Bronchial epithelial cell (primary cell): ENCODE results near the gene CATSPERE. TPM values are rescaled to one million over a fixed set of nuclear protein-coding genes. Genes with fewer than 3 reads are reported as not detected.

Experiments used
- DNase-seq: peaks from one replicate; pipeline ENCODE4 v3.0.0-alpha.2; 2010; ENCODE audit warnings: low read depth
- FAIRE-seq: peaks from 2 replicates; lab custom pipeline; 2011; peaks lifted over from hg19 to GRCh38; lab: Jason Lieb, UNC
- H3K27me3 ChIP-seq: 2 replicates; pipeline ENCODE4 v1.5.1; 2011; ENCODE audit warnings: low read length; ENCODE audit not compliant: control insufficient read depth, insufficient read depth
- H3K36me3 ChIP-seq: 2 replicates; pipeline ENCODE4 v1.5.1; 2011; ENCODE audit warnings: low read length; ENCODE audit not compliant: control insufficient read depth, insufficient read depth
- H3K4me3 ChIP-seq: 2 replicates; pipeline ENCODE4 v1.5.1; 2011; ENCODE audit warnings: mild to moderate bottlenecking, low read depth, low read length, control low read depth
- total RNA-seq: library from RNA; depleted of rRNA; stranded (reverse); fragments of >200 nt; gene quantifications from 2 replicates; pipeline ENCODE4 v1.2.1, GENCODE V29; 2014
- TF ChIP-seq, protein P1 (sequence below): IDR thresholded peaks from 2 replicates; pipeline ENCODE4 v1.5.1; 2011; ENCODE audit warnings: mild to moderate bottlenecking, moderate library complexity, low read length, control low read depth, inconsistent platforms; ENCODE audit not compliant: insufficient read depth, severe bottlenecking

Gene CATSPERE
- total RNA-seq, 1 donor from 2014 or later: under 0.01 TPM

DNA sequence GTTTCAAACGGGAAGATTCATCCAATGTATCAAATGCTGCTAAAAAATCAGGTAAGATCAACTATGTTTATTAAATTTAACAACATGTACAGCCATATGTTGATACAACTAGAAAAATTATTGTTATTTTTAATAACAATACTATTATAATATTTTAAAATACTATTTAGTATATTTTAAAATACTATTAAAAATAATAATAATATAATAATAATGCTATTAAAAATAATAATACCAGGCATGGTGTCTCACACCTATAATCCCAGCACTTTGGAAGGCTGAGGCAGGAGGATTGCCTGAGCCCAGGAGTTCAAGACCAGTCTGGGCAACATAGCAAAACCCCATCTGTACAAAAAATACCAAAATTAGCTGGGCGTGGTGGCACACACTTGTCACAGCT is 54.6 kb downstream of the CATSPERE start:
- TF ChIP-seq, protein P1, sequence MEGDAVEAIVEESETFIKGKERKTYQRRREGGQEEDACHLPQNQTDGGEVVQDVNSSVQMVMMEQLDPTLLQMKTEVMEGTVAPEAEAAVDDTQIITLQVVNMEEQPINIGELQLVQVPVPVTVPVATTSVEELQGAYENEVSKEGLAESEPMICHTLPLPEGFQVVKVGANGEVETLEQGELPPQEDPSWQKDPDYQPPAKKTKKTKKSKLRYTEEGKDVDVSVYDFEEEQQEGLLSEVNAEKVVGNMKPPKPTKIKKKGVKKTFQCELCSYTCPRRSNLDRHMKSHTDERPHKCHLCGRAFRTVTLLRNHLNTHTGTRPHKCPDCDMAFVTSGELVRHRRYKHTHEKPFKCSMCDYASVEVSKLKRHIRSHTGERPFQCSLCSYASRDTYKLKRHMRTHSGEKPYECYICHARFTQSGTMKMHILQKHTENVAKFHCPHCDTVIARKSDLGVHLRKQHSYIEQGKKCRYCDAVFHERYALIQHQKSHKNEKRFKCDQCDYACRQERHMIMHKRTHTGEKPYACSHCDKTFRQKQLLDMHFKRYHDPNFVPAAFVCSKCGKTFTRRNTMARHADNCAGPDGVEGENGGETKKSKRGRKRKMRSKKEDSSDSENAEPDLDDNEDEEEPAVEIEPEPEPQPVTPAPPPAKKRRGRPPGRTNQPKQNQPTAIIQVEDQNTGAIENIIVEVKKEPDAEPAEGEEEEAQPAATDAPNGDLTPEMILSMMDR: no peak
- no peak for DNase-seq
- no peak overlapping the region for H3K4me3 ChIP-seq
- H3K36me3 ChIP-seq: no peaks in the 10 kb centered on the region
- FAIRE-seq: no peak
- H3K27me3 ChIP-seq: no peaks in the 10 kb centered on the region

DNA sequence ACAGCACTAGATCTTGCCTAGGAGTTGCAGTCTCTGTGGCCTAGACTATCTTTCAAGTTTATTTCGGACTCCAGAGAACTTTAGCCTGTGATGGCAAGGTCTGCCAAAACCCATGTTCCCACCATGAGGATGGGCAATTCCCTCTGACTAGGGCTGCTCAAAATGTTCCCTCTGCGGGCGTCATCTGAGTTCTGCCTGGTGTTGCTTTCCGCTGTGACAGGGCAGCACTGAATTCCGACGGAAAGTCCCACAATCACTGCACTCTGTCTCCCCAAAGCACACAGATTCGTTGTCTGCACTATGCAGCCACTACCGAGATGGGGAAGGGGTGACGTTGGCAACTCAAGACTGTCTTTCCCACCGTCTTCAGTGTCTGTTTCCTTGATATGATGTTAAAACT is 75.2 kb downstream of the CATSPERE start:
- FAIRE-seq: no peak
- no peaks in the 10 kb centered on the region for H3K36me3 ChIP-seq
- H3K4me3 ChIP-seq: no peak overlapping the region
- no peaks in the 10 kb centered on the region for H3K27me3 ChIP-seq
- TF ChIP-seq, protein P1: no peak
- no peak for DNase-seq

DNA sequence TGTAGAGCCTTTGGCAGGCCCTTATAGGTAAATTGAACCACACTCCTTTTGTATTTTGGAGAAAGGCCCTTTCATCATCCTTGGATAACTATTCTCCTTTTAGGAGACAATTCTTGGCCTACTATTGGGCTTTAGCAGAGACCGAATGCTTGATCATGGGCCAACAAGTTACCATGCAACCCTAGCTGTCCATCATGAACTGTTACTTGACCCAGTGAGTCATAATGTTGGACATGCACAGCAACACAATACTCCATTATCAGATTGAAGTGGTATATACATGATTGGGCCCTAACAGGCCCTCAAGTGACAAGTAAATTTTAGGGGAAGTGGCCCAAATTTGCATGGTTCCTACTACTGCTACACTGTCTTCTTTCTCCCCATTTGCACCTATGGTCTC is 84.4 kb downstream of the CATSPERE start:
- DNase-seq: no peak
- peak; percentile 50 for FAIRE-seq
- Histone ChIP-seq H3K36me3 (no peaks in the 10 kb centered on the region), H3K4me3 (no peak overlapping the region), H3K27me3 (no peaks in the 10 kb centered on the region)
- TF ChIP-seq, protein P1: no peak

DNA sequence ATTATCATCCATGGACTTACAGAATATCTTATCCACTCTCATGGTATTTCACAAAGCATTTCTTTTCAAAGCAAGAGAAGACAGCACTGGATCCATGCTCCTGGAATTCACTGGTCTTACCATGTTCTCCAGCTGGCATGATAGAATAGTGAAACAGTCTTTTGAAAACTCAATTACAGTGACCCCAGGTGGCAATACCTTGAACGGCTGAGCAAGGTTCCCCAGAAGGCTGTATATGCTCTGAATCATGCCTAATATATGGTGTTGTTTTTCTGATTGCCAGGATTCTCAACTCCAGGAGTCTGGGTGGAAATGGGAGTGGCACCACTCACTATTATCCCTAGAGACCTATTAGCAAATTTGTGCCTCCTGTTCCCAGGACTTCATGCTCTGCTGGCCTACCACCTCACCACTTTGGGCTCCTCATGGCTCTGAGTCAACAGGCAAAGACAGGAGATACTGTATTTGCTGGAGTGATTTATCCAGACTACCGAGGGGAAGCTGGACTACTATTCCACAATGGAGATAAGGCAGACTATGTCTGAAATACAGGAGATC is 87.6 kb downstream of the CATSPERE start:
- Histone ChIP-seq H3K27me3 (no peaks in the 10 kb centered on the region), H3K4me3 (no peak overlapping the region), H3K36me3 (no peaks in the 10 kb centered on the region)
- DNase-seq (no peak), FAIRE-seq (no peak)
- TF ChIP-seq, protein P1: no peak

DNA sequence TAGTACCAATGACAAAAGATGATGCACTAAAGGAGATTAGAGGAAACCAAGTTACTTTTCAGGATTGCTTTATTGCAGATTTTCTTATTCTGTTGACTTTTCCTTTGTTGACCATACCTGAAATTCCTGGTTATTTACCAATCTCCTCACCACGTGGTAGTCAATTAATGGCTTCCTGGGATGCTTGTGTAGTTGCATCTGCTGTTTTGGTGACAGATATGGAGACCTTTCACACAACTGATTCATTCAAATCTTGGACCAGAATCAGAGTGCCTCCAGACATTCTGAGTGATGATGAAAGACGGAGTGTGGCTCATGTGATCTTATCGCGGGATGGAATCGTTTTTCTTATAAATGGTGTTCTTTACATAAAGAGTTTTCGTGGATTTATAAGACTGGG is 91.3 kb downstream of the CATSPERE start:
- H3K4me3 ChIP-seq: no peak overlapping the region
- H3K36me3 ChIP-seq: no peaks in the 10 kb centered on the region
- H3K27me3 ChIP-seq: no peaks in the 10 kb centered on the region
- no peak for FAIRE-seq
- no peak for DNase-seq
- TF ChIP-seq, protein P1: no peak

DNA sequence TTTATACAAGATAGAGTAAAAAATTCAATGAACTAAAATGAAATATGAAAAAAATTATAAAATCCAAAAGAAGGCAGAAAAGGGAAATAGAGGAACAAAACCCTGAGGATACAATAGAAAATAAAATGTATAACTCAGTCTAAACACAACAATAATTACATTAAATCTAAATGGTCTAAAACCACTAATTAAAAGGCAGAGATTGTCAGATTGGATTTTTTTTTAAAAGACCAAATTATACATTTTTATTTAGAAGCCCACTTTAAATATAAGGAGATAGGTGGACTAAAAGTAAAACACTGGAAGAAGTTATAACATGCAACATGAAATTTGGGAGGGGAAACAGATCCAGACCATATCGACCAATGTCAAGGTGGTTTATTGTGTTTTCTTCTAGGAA is 95.2 kb downstream of the CATSPERE start:
- DNase-seq (no peak), FAIRE-seq (no peak)
- H3K36me3 ChIP-seq: no peaks in the 10 kb centered on the region
- H3K4me3 ChIP-seq: no peak overlapping the region
- TF ChIP-seq, protein P1: no peak
- no peaks in the 10 kb centered on the region for H3K27me3 ChIP-seq
